HG03442 (cell line): ENCODE data around the gene DYSF.

Experiments used
- ATAC-seq: cut with Tn5 transposase; IDR thresholded peaks from one replicate; pipeline ENCODE4 v1.9.1; 2021; ENCODE audit warnings: mild to moderate bottlenecking, moderate library complexity; ENCODE audit not compliant: unreplicated experiment

The DYSF gene

GRCh38 chr2:71668326-71669057 lies 215.1 kb downstream of the DYSF start:
- no peak for ATAC-seq

GRCh38 chr2:71669058-71669456 lies 215.7 kb downstream of the DYSF start:
- no peak for ATAC-seq

GRCh38 chr2:71669628-71670429 lies 216.5 kb downstream of the DYSF start:
- no peak for ATAC-seq

- no peak for ATAC-seq
Measured at GRCh38 chr2:71670430-71670795, 217.1 kb downstream of the DYSF start.

- ATAC-seq = no peak
Measured at GRCh38 chr2:71671203-71671854, 218.0 kb downstream of the DYSF start.

GRCh38 chr2:71671895-71672825 lies 218.8 kb downstream of the DYSF start:
- ATAC-seq = no peak

GRCh38 chr2:71672826-71673795 lies 219.8 kb downstream of the DYSF start:
- no peak for ATAC-seq

GRCh38 chr2:71674158-71674851 lies 220.9 kb downstream of the DYSF start:
- no peak for ATAC-seq

- ATAC-seq = no peak
Measured at GRCh38 chr2:71675296-71675695, 221.9 kb downstream of the DYSF start.

GRCh38 chr2:71678874-71679273 lies 225.5 kb downstream of the DYSF start:
- no peak for ATAC-seq

- no peak for ATAC-seq
Measured at GRCh38 chr2:71679491-71679890, 226.1 kb downstream of the DYSF start.

GRCh38 chr2:71680925-71681324 lies 227.6 kb downstream of the DYSF start:
- no peak for ATAC-seq

GRCh38 chr2:71681626-71682025 lies 228.3 kb downstream of the DYSF start:
- no peak for ATAC-seq

GRCh38 chr2:71682341-71682740 lies 229.0 kb downstream of the DYSF start:
- ATAC-seq = no peak

- ATAC-seq = no peak
Measured at GRCh38 chr2:71683070-71683469, 229.7 kb downstream of the DYSF start.

- no peak for ATAC-seq
Measured at GRCh38 chr2:71683666-71684065, 230.3 kb downstream of the DYSF start.

- ATAC-seq = no peak
Measured at GRCh38 chr2:71684226-71685072, 231.1 kb downstream of the DYSF start.
